IPS-18c (cell line): ENCODE results near the gene COBL.

Experiments
- H3K4me3 ChIP-seq: 2 replicates; pipeline ENCODE4 v1.7.0; 2013; ENCODE audit warnings: low read depth, mild to moderate bottlenecking, low read length, moderate library complexity; ENCODE audit not compliant: insufficient read depth
- H3K9me3 ChIP-seq: one replicate; pipeline ENCODE4 v1.6.1; 2013; ENCODE audit warnings: mild to moderate bottlenecking, low read length, moderate library complexity; ENCODE audit not compliant: control insufficient read depth, insufficient read depth

Gene COBL

DNA sequence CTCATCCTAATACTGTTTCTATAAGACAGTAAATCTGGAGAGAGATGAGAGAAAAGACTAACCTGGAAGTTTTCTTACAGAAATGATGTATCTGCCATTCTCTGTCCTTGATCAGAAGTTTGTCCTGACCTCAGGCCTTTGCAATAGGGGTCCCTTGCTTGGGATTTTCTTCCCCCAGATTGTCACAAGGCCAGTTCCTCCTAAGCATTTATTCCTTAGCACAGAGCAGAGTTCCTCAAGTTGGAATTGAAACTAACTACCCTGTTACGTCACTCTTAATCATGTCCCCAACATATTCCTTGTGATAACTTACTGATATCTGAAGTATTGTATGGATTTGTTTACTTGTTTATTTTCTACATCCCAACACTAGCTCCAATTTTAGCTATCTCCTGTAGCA is 202.1 kb downstream of the COBL start:
- H3K9me3 ChIP-seq, result no peaks in the 10 kb centered on the region
- H3K4me3 ChIP-seq, result no peak overlapping the region

DNA sequence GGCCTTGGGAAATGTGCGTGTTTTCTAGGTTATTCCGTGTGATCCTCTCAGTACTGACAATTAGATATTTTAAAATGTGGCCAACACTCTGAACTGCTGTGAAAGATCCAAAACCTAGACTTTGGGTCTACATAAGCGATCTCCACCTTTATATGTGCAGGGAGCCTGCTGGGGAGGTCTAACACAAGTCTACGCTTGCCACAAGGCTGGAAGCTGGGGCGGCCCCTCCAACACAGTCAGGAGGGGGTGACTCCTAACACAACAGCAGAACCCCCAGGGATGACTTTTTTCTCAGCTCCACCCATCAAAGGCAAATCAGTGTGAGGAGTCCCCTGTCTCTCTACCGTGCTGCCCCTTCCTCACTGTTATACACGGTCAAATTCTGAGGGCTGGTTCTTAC is 202.6 kb downstream of the COBL start:
- Histone ChIP-seq H3K4me3 (no peak overlapping the region), H3K9me3 (no peaks in the 10 kb centered on the region)

DNA sequence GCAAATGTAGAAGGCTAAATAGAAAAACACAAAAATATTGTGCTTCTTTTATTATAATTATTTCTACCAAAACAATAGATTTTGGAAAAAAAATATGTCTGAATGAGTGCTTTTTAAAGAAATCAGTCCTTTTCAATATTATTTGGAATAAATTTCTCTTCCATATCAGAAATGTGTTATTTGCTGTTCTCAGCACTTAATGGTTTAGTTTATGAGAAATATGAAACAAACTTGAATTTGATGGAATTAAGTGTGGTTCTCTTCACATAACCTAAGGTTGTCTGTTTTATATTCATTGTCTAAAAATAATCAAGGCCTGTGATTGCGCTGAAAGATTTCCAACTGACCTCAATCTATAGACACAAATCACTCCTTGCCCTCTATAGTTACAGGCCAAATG is 203.0 kb downstream of the COBL start:
- no peak overlapping the region for H3K4me3 ChIP-seq
- H3K9me3 ChIP-seq, result no peaks in the 10 kb centered on the region

DNA sequence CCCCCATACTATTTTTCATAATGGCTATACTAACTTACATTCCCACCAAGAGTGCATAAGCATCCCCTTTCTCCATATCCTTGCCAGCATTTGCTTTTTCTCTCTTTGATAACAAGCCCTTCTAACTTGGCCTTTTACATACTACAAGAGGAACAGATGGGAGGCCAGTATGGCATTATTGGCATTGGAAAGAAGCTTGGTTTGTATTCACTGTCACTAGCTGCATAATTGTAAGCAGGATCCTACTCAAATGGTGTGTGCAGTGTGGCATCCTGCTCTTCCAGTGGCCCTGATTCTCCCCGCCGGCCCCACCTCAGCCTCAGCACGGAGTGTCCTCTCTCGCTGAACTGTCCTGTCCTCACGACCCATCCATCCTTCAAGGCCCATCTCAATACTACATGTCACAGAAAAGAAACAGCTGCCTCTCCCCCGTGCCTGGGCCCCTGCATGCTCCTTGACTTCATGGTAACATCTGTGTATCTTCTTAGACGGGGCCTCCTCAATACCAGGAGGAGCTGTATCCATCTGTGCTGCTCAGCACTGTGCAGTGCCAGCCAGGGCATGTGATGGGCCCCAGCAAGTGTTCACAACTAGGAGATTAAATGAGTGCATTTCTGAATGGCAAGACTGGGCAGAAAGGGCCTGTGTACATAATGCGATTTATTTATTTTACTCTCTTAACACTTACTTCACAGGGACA is 205.2 kb downstream of the COBL start:
- Histone ChIP-seq H3K4me3 (no peak overlapping the region), H3K9me3 (no peaks in the 10 kb centered on the region)

DNA sequence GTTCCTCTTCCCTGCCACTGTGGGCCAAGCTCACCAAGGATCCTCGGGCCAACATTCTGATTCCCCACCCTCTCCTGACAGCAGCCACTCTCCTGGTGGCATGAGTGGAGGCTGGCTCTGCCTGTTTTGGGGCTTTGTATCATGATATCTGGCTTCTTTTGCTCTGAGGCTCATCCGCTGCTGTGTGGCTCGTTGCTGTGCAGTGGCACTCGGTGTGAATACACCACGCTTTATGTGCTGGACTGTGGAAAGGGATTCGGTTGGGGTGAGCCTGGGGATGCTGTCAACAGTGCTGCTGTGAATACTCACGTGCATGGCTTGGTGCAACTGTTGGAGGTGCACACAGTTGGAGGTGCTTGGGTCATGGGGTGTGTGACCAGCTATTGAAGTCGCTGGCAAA is 208.5 kb downstream of the COBL start:
- H3K4me3 ChIP-seq, result no peak overlapping the region

DNA sequence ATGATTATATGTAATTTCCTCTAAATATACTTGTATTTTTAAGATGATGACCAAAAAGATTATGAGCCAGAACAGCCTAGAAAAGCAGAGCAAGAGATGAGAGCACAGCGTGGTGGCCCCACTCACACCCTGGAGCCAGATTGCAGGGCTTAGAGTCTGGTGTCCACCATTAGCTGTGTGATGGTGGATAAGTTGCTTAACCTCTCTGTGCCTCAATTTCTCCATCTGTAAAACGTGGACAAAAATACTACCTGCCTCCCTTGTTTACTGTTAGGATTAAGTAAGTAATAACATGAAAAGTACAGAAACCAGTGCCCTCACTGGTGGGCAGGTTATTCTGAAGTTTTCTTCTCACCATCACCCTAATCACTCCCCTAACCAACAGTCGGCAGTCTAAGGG is 212.3 kb downstream of the COBL start:
- Histone ChIP-seq H3K4me3 (no peak overlapping the region), H3K9me3 (no peaks in the 10 kb centered on the region)

More for the DNA sequence above, 208.5 kb downstream of the COBL start:
- no peaks in the 10 kb centered on the region for H3K9me3 ChIP-seq

DNA sequence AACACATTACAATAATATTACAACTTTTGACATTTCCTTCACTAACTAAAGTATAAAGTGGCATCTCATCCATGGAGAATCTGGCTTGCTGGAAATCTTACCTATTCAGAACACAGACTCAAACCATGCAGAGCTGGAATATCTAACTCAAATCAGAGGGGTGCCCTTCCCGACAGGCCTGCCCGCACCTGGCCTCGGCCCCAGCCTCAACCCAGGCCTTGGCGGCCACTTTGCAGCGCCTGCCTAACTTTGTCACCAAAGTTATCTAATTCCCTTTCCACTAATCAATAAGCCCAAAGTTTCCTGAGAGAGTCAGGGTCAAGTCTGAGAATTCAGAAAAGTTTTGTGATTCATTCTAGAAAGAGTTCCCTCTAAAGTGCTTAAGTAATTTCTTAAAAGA is 212.9 kb downstream of the COBL start:
- no peaks in the 10 kb centered on the region for H3K9me3 ChIP-seq
- H3K4me3 ChIP-seq, result no peak overlapping the region

DNA sequence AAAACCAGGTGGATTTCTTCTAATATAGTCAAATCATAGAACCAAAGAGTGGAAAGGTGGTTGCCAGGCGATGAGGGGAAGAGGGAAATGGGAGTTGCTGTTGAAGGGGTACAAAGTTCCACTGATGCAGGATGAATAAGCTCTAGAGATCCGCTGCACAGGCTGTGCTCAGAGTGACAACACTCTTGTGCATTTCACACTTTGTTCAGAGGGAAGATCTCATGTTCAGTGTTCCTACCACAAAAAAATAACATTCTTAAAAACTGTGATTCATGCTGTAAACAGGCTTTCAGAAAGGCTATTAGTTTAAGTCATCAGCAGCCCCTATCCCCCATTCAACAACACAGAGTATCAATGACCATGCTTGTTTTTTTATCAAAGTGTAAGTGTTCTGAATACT is 213.8 kb downstream of the COBL start:
- Histone ChIP-seq H3K4me3 (no peak overlapping the region), H3K9me3 (no peaks in the 10 kb centered on the region)

DNA sequence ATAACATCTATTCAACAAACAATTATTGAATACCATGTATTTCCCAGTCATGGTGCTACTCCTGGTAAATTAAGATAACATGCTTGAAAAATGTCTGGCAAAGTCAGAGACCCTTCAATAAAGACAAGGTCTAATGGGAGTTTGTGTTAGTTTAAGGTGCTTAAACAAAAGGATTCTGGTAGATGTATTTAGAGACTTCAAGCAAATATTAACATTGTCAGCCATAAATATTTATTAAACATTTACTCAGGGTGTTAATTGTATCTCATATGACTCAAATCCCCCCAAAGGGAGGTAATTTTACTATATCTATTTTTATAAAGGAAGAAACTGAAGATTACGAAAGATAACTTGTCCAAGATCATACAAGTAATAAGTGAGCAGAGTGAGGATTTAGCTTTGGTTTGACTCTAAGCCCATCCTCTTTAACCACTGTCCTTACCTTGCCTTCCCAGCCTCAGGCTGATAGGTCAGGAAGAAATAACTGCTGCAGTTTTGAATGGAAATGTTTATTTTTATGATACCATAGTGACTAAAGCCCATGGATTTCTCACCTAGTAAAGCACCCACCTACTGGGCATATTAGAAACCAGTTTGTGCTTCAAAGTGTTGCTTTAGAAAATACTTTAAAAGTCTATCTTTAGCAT is 215.4 kb downstream of the COBL start:
- no peak overlapping the region for H3K4me3 ChIP-seq
- H3K9me3 ChIP-seq, result no peaks in the 10 kb centered on the region

DNA sequence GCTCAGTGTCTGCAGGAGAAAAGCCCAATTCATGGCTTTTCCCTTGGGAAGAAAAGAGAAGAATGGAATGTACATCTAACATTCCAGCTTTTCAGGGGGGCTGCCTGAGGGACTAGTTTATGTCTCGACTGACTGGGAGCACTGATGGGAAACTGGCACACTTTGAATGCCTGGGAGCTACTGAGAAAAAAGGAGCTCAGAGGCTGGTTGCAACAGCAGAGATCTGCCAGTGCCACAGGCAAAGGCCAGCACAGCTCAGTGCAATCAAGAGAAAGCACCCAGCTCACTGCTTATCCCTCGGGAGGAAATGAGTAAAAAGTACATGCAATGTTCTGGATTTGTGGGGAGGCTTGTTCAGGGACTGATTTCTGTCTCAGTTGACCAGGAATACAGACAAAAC is 226.2 kb downstream of the COBL start:
- H3K4me3 ChIP-seq, result no peak overlapping the region
- H3K9me3 ChIP-seq, result no peaks in the 10 kb centered on the region

DNA sequence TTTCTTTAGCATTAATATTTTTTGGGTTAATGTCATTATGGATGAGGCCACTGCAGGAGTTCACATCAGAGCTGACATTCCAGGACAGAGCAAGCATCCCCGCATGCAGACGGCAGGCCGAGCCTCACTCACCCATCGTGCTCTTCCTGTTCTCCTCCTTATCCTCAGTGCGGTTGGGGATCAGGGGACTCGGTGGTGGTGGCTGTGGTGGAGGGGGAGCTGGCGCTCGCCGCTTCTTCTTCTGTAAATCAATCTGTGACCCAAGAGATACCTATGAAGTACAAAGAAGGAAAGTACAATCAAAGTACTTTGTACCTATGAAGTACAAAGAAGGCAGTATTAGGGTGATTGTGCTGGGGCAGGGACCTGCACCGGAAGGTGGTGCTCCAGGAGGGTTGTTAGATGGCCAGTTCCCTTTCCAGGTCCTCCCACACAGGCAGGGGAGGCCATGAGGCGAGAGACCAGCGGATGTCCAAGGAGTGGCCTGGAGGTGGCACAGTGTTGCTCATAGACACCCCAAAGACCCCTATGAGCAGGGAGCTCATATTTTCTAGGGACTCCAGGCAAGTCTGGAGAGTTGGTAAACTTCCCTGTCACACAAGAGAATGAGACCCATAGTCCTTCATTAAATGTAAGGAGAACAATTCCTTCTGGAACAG is 231.4 kb downstream of the COBL start:
- H3K9me3 ChIP-seq, result no peaks in the 10 kb centered on the region
- H3K4me3 ChIP-seq, result no peak overlapping the region

DNA sequence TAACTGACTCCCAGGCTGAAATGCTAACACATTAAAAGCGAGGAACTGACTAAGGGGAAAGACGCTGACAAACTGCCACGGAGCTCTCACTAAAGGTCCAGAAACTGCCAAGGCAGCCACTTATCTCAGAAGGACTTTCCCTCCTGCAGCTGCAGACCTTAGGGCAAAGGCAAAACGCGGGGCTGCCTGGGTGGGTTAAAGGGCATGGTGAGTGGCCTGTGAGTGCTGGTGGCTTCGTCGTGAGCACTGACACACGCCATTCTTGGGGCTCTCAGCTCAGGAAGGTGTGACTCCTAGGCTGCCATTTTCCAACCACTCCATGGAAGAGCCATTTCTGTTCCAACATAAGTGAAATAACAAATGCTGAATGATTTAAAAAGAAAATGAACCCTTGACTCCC is 232.5 kb downstream of the COBL start:
- H3K9me3 ChIP-seq, result no peaks in the 10 kb centered on the region
- H3K4me3 ChIP-seq, result no peak overlapping the region

DNA sequence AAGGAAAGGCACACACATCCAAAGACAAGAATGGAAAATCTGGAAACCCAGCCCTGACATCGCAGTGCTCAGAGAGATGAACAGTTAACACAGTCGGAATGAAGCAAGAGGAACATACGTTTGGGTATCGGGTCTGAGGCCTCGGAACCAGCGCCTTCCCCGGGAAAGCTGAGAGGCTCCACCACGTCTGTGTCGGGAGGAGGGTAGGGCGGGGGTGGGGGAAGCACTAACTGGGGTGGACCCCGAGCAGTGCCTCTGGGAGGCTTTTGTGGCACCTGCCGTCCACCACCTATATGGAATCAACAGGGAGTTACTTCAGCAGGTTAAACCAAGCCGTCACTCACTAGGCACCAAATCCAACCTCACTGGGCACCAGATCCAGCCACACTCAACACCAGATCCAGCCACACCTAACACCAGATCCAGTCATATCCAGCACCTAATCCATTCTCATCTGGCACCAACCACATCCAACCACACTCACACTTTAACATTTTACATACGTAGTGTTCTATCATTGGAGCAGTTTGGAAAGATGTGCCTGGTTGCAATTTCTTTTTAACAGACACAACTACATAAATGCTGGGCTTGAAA is 233.6 kb downstream of the COBL start:
- no peak overlapping the region for H3K4me3 ChIP-seq
- H3K9me3 ChIP-seq, result no peaks in the 10 kb centered on the region

DNA sequence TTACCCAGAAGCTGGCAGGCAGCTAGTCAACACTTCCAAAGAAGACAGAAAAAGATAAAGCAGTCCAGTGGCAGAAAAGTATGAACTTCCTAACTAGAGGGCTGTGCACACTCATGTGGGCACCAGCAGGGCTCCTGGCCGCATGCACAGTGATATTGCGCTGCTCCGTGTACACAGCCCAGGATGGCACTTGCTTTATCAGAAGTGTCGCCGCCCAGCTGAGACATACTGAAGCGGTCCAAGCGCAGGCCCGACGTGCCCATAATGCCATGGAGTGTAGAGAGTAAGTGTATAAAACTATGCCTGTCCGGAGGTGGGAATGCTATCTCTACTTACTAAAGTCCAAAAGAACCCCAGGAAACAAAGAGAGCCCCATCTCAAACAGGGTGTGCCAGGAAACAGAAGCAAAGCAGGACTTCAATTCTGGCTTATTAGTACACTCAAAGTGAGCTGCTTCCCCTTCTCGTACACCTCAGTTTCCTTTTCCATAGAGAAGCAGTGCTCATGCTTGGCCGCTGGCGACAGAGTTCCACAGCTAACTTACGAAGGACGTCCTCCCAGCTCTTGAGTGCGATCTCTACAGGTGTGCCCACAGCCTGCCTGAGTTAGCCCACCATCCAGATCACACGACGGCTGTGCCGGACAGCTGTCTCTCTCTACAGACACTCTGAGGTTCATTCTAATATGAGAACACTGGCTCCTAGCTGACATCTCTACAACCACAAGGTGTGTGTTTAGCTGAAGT is 234.3 kb downstream of the COBL start:
- no peak overlapping the region for H3K4me3 ChIP-seq

DNA sequence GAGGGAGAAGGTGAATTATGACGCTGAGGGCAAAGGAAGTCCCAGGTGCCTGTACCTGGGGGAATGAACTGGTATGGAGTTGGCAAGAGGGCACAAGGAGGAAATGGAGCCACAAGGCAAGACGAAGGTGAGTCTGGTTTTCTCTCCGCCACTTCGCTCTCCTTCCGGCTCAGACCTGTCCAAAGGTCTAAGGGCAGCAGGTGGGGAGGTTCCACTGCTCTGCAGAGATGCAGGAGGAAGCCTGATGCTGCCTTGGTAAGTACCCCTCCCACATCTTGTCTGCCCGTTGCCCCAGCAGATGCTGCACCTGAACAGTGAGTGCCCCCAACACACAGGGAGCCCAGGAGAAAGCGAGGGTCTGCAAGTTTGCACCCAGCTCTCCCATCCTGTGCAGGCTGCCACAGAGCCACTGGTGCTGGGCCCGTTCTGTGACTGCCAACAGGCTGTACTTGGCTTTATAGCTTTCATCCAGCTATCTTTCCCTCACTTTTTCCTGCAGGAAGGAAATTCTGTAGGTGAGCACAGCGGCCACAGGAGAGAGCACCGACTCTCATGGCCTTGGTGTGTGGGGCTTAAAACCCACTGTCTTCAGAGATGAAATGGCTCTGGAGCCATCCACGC is 235.2 kb downstream of the COBL start:
- Histone ChIP-seq H3K9me3 (no peaks in the 10 kb centered on the region), H3K4me3 (no peak overlapping the region)

More for the DNA sequence above, 234.3 kb downstream of the COBL start:
- no peaks in the 10 kb centered on the region for H3K9me3 ChIP-seq

DNA sequence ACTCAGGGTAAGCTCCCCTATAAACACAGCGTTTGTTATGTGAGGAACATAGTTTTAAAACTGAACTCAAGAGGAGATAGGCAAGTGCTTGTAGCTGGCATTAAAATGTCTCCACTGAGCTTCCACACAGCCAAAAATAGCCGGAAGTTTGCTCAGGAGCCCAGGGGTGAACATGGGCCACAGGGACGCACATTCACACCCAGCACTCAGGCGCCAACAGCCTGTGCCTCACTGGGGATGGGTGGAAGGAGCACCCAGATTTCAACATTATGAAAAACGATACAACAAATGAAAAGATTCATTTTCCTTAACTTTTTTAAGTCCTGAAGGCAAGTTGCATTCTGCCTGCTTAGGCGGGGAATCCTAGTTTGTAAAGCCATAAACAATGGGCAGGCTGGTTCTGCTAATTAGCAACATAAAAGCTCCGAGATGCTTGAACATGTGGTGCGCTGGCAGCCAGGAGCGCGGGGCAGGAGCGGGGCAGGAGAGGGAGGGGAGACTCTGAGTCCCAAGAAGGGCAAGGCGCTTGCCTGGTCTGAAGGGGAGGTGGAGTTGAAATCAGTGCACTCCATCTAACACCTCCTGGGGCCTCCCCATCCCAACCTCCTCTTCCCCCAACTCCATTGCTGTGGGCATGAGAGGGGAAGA is 235.9 kb downstream of the COBL start:
- no peaks in the 10 kb centered on the region for H3K9me3 ChIP-seq
- no peak overlapping the region for H3K4me3 ChIP-seq

DNA sequence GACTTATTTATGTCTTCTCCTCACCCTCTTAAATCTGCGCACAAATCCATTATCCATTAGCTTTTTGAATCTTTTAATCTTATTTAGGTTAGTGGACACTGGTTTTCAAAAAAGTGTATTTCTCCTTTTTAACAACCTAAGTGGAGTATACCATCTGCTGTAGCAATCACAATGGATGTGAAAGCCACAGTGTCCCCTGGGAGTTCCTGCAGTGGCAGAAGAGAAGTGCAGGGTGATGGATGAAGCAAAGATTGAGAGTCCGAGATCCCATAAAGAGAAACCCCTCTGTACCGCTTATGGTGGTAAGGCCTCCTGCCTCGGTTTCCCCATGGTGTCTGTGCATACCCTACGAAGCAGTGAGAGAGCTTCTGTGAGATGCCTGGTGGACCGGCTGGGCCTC is 236.4 kb downstream of the COBL start:
- Histone ChIP-seq H3K4me3 (no peak overlapping the region), H3K9me3 (no peaks in the 10 kb centered on the region)
